Adrenal gland (tissue), 12 donors: Measurements from ENCODE around the gene FBRSL1. TPM values are rescaled to one million over a fixed set of nuclear protein-coding genes. Genes with fewer than 3 reads are reported as not detected.

Experiments
- DNase-seq, 7 donors: peaks; one replicate each; pipeline ENCODE4 v3.0.0-alpha.2; 2019 to 2020
- H3K27ac ChIP-seq, 5 donors: fragments of 200-600 bp; sonication (generic) in 4 of 5; 1 replicate in 3 of 5; 2 replicates in 2 of 5; pipeline versions ENCODE4 v1.5.1 to v1.8.0; 2016 to 2020; ENCODE audit warnings: mild to moderate bottlenecking in 1 of 5
- H3K27me3 ChIP-seq: fragments of 200-600 bp; 2 replicates; pipeline ENCODE4 v1.8.0; 2021
- H3K36me3 ChIP-seq, 2 donors: fragments of 200-600 bp; replicated peaks in 1 of 2; 1 replicate in 1 of 2; 2 replicates in 1 of 2; pipeline versions ENCODE4 v1.5.1 to v1.8.0; 2018 to 2022
- H3K4me1 ChIP-seq, 2 donors: fragments of 200-600 bp; replicated peaks in 1 of 2; 1 replicate in 1 of 2; 2 replicates in 1 of 2; pipeline versions ENCODE4 v1.5.1 to v1.8.0; 2018 to 2021
- H3K4me3 ChIP-seq, 4 donors: fragments of 200-600 bp; sonication (generic) in 3 of 4; one replicate each; pipeline ENCODE4 v1.5.1; 2016 to 2018
- H3K9me3 ChIP-seq, 3 donors: fragments of 200-600 bp; sonication (generic) in 1 of 3; replicated peaks in 1 of 3; 1 replicate in 2 of 3; 2 replicates in 1 of 3; pipeline versions ENCODE4 v1.5.1 to v1.8.0; 2016 to 2021
- POLR2A ChIP-seq, 2 donors: fragments of 450-650 bp; IDR thresholded peaks; one replicate each; pipeline ENCODE4 v1.6.1; 2017; ENCODE audit warnings: antibody characterized with exemption in 2 of 2, mild to moderate bottlenecking in 2 of 2, moderate library complexity in 1 of 2
- WGBS, 4 donors: extraction: QIAGEN DNeasy Blood & Tissue Kit in 2 of 4; methylation state at CpG; one replicate each; pipeline versions ENCODE4 v1.1.5 to v1.1.7; 2013 to 2017; 5-methylcytosine and 5-hydroxymethylcytosine counted together
- intact Hi-C, 2 donors: fragments of 100-400 bp; cut with DNase I; formaldehyde crosslinking; loops; one replicate each; pipeline versions ENCODE4 v1.14.1 to v1.15.0; 2022 to 2023
- polyA plus RNA-seq, 3 donors: library from polyadenylated mRNA; stranded (reverse); fragments of 200-250 nt in 2 of 3; fragments of 350-450 nt in 1 of 3; fragmentation: Illumina TruSeq in 1 of 3; extraction: RNeasy Lipid Tissue Mini Kit (QIAGEN cat#74804) in 1 of 3; gene quantifications; one replicate each; pipeline ENCODE4 v1.2.3, GENCODE V29; 2013 to 2014
- total RNA-seq, 9 donors: library from RNA; depleted of rRNA in 4 of 9; stranded (reverse); fragments of >200 nt in 4 of 9; fragments of 120-200 nt in 1 of 9; fragmentation: NEBNext Ultra II Directional in 1 of 9; extraction: Animal tissue kit (Norgen Biotek cat#: 25700) in 1 of 9; gene quantifications; one replicate each; pipeline versions ENCODE4 v1.1.0 to v1.2.4, GENCODE V29; 2013 to 2023
- TF ChIP-seq, protein P1 (sequence below), 6 experiments: fragments of 450-650 bp in 4 of 6; fragments of 200-600 bp in 2 of 6; sonication (generic) in 1 of 6; IDR thresholded peaks; 1 replicate in 5 of 6; 2 replicates in 1 of 6; pipeline versions ENCODE4 v1.5.1 to v1.8.0; 2016 to 2021; ENCODE audit warnings: antibody characterized with exemption in 6 of 6, mild to moderate bottlenecking in 2 of 6, moderate library complexity in 1 of 6
- donor health status: healthy with polysubstance abuse.
- donor health status: Bipolar disorder and iron deficiency.
- donor health status: DM: yes; HTN: yes; CAD: no.
- donor health status: DM: no; HTN: no; CAD: no.
- donor health status: DM: no; HTN: no; CAD: no.
- donor health status: DM: yes; HTN: yes; CAD: no.

FBRSL1 gene
- total and polyA plus RNA-seq, 12 donors, result 5.3 to 63.8 (median 26.9) TPM

DNA sequence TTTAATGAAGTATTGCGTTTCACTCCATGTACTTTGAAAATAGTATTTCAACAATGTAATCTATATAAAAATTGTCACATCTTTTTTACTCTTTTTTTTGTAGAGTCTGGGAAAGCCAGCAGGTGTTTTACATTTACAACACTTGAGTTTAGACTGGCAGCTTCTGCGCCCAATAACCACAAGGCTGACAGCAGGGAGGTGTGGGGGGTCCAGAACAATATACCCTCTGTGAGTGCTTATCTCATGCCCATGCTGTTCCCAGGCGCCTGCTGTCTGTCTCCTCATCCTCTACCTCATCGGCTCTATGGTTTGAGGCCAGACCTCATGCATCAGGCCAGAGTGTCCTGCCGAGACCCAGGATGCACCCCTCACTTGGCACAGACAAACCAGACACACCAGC is 24.9 kb downstream of the FBRSL1 start:
- peaks cover 8 to 9% of the 10 kb centered on the region in 2 donors for H3K4me1 ChIP-seq

DNA sequence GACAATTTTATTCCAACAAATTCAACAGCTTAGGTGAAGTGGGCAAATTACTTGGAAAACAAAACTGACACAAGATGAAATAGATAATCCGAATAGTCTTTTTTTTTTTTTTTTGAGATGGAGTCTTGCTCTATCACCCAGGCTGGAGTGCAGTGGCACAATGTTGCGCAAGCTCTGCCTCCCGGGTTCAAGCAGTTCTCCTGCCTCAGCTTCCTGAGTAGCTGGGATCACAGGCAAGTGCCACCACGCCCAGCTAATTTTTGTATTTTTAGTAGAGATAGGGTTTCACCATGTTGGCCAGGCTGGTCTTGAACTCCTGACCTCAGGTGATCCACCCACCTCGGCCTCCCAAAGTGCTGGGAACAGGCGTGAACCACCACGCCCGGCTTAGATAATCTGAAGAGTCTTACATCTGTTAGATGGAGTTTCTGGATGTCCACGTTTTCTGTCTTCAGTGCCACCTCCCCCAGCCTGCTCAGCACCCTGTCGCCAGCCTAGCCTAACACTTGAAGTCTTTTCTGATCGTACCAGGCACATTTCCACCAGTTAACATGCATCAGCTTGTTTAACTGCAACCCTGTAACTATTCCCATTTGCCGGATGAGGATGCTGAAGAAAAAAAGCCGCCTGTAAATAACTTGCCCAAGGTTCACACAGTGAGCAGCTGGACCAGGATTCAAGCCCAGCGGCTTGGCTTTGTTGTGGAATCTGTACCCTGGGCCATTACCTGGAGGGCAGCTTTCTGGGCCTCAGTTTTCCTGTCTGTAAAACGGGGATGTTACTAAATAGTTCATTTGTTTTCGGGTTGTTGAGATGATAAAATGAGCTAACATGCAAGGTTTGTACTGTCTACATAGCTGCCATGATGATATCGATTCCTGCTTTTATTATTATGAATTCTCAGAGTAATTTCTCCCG is 26.4 kb downstream of the FBRSL1 start:
- no peak for DNase-seq
- Histone ChIP-seq H3K36me3 (no peaks in the 10 kb centered on the region), H3K4me1 (no peaks in the 10 kb centered on the region), H3K4me3 (no peak overlapping the region), H3K27ac (no peak overlapping the region), H3K9me3 (no peaks in the 10 kb centered on the region), H3K27me3 (no peaks in the 10 kb centered on the region)
- WGBS, 4 donors, result 93 to 97% (median 97%) methylated on average over 18 of the region's 18 CpGs
- intact Hi-C loops, result no loop called here
- TF ChIP-seq, protein P1, sequence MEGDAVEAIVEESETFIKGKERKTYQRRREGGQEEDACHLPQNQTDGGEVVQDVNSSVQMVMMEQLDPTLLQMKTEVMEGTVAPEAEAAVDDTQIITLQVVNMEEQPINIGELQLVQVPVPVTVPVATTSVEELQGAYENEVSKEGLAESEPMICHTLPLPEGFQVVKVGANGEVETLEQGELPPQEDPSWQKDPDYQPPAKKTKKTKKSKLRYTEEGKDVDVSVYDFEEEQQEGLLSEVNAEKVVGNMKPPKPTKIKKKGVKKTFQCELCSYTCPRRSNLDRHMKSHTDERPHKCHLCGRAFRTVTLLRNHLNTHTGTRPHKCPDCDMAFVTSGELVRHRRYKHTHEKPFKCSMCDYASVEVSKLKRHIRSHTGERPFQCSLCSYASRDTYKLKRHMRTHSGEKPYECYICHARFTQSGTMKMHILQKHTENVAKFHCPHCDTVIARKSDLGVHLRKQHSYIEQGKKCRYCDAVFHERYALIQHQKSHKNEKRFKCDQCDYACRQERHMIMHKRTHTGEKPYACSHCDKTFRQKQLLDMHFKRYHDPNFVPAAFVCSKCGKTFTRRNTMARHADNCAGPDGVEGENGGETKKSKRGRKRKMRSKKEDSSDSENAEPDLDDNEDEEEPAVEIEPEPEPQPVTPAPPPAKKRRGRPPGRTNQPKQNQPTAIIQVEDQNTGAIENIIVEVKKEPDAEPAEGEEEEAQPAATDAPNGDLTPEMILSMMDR (IDR thresholded peaks at IDR 0.05), result no peak
- no peak for TF ChIP-seq POLR2A (IDR thresholded peaks at IDR 0.05)

More for the DNA sequence above, 24.9 kb downstream of the FBRSL1 start:
- DNase-seq, result no peak
- H3K9me3 ChIP-seq, result no peaks in the 10 kb centered on the region
- TF ChIP-seq POLR2A (IDR thresholded peaks at IDR 0.05), result no peak
- TF ChIP-seq, protein P1 (IDR thresholded peaks at IDR 0.05), result no peak
- intact Hi-C loops, result no loop called here
- WGBS, 4 donors, result 84 to 94% (median 93%) methylated on average over 3 to 5 of the region's 5 CpGs
- no peaks in the 10 kb centered on the region for H3K27me3 ChIP-seq
- H3K4me3 ChIP-seq, result no peak overlapping the region
- peaks cover 0 to under 1% of the 10 kb centered on the region in 2 donors for H3K36me3 ChIP-seq
- H3K27ac ChIP-seq, result no peak overlapping the region

DNA sequence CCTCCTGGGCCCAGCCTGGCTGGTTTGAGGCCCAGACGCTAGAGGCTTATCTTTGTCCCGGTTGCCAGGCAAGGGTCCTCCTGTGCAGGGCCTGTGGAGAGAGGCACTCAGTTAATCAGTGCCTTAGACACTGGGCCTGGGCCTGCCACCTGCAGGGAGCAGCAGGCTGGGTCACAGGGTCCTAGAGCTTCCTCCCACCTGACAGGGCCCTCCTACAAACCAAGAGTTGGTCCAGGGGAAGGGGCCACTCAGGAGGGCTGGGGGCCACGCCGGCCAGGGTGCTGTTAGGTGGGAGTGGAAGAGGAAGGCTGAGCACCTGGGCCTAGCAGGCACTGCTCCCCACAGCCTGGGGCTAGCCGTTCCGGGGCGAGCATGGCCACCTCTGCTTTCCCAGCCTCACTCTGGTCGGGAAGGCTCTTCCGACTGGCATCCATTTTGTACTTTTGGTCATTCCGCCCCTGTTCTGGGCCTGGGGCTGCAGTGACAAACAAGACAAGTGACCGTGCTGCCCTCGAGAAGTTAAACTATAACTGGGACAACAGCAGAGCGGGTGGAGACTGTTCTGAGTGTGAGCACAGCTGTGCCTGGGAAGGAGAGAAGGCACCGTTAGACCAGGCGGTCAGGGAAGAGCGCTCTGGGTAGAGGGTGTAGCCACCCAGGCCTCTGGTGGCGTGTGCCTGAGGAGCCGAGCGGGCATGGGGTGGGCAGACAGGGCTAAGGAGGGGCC is 27.2 kb downstream of the FBRSL1 start:
- Histone ChIP-seq H3K4me3 (no peak overlapping the region), H3K27me3 (no peaks in the 10 kb centered on the region), H3K27ac (no peak overlapping the region), H3K36me3 (no peaks in the 10 kb centered on the region), H3K4me1 (no peaks in the 10 kb centered on the region), H3K9me3 (no peaks in the 10 kb centered on the region)
- intact Hi-C loops, result no loop called here
- 89 to 94% (median 93%) methylated on average over 19 of the region's 19 CpGs for WGBS, 4 donors
- no peak for TF ChIP-seq POLR2A (IDR thresholded peaks at IDR 0.05)
- TF ChIP-seq, protein P1 (IDR thresholded peaks at IDR 0.05), result no peak
- DNase-seq, result no peak

DNA sequence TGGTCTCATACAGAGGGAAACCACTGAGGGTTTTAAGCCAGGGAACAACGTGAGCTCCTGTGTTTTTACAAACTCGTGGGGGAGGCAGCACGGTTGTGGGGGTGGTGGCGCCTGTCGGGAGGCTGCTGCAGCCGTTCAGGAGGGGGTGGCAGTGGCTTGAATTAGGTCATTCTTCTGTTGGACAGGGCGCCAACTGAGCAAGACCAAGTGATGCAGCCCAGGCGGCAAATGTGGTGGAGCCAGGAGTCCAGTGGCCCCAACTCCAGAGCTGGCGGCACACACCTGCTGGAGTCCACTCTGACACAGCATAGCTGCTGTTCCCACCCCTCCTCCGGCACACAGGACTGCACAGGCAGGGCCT is 27.8 kb downstream of the FBRSL1 start:
- 88 to 93% (median 90%) methylated on average over 10 of the region's 10 CpGs for WGBS, 4 donors
- Histone ChIP-seq H3K9me3 (no peaks in the 10 kb centered on the region), H3K27ac (no peak overlapping the region), H3K27me3 (no peaks in the 10 kb centered on the region), H3K4me3 (no peak overlapping the region), H3K4me1 (no peaks in the 10 kb centered on the region), H3K36me3 (no peaks in the 10 kb centered on the region)
- no peak for DNase-seq
- intact Hi-C loops, result no loop called here
- TF ChIP-seq POLR2A (IDR thresholded peaks at IDR 0.05), result no peak
- TF ChIP-seq, protein P1 (IDR thresholded peaks at IDR 0.05), result no peak
